ENCODE measurements around the gene SETD3.

DNA sequence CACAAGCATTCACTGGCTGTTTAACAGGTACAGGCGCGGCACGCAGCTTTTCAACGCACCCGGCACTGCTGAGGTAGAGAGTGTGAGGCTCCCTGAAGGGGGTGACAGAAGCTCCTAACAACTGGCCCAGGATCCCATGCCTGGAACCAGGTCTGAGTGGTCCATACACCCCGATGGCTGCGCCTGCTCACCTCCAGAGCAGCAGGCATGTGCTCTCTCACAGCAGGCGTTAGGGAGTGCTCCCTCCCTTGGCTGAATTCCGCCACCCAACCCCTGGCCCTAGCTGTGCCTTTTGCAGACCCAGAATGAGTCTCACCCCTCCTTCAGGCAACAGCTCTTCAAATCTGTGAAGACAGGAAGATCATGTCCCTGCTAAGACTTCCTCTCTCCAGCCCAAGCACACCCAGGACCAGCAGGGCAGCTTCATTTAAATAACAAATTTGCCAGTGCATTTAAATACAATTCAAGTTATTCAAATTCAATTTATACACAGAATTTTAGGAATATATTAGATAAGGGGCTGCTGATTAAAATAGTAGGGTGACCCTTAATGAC, 86.0 kb downstream of the SETD3 start:
- no peak for TF ChIP-seq POLR2AphosphoS5 (IDR thresholded peaks at IDR 0.05; ENCODE audit: low read depth)
- TF ChIP-seq, protein P1, sequence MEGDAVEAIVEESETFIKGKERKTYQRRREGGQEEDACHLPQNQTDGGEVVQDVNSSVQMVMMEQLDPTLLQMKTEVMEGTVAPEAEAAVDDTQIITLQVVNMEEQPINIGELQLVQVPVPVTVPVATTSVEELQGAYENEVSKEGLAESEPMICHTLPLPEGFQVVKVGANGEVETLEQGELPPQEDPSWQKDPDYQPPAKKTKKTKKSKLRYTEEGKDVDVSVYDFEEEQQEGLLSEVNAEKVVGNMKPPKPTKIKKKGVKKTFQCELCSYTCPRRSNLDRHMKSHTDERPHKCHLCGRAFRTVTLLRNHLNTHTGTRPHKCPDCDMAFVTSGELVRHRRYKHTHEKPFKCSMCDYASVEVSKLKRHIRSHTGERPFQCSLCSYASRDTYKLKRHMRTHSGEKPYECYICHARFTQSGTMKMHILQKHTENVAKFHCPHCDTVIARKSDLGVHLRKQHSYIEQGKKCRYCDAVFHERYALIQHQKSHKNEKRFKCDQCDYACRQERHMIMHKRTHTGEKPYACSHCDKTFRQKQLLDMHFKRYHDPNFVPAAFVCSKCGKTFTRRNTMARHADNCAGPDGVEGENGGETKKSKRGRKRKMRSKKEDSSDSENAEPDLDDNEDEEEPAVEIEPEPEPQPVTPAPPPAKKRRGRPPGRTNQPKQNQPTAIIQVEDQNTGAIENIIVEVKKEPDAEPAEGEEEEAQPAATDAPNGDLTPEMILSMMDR (conservative IDR thresholded peaks at IDR 0.05; ENCODE audit: low read depth in 2 of 2) = no peak
- TF ChIP-seq EZH2phosphoT487 (IDR thresholded peaks at IDR 0.05; ENCODE audit: unreplicated experiment) = no peak
- TF ChIP-seq, protein P2, sequence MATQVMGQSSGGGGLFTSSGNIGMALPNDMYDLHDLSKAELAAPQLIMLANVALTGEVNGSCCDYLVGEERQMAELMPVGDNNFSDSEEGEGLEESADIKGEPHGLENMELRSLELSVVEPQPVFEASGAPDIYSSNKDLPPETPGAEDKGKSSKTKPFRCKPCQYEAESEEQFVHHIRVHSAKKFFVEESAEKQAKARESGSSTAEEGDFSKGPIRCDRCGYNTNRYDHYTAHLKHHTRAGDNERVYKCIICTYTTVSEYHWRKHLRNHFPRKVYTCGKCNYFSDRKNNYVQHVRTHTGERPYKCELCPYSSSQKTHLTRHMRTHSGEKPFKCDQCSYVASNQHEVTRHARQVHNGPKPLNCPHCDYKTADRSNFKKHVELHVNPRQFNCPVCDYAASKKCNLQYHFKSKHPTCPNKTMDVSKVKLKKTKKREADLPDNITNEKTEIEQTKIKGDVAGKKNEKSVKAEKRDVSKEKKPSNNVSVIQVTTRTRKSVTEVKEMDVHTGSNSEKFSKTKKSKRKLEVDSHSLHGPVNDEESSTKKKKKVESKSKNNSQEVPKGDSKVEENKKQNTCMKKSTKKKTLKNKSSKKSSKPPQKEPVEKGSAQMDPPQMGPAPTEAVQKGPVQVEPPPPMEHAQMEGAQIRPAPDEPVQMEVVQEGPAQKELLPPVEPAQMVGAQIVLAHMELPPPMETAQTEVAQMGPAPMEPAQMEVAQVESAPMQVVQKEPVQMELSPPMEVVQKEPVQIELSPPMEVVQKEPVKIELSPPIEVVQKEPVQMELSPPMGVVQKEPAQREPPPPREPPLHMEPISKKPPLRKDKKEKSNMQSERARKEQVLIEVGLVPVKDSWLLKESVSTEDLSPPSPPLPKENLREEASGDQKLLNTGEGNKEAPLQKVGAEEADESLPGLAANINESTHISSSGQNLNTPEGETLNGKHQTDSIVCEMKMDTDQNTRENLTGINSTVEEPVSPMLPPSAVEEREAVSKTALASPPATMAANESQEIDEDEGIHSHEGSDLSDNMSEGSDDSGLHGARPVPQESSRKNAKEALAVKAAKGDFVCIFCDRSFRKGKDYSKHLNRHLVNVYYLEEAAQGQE (IDR thresholded peaks at IDR 0.05; ENCODE audit: unreplicated experiment) = no peak
- no peak for TF ChIP-seq EZH2 (IDR thresholded peaks at IDR 0.05; ENCODE audit: low read depth, unreplicated experiment)
- TF ChIP-seq JUNB (IDR thresholded peaks at IDR 0.05; ENCODE audit: unreplicated experiment) = no peak
- no peak for TF ChIP-seq ZNF114 (CRISPR knock-in tag; IDR thresholded peaks at IDR 0.05)
